ENCODE results near the gene NKX6-1.

DNA sequence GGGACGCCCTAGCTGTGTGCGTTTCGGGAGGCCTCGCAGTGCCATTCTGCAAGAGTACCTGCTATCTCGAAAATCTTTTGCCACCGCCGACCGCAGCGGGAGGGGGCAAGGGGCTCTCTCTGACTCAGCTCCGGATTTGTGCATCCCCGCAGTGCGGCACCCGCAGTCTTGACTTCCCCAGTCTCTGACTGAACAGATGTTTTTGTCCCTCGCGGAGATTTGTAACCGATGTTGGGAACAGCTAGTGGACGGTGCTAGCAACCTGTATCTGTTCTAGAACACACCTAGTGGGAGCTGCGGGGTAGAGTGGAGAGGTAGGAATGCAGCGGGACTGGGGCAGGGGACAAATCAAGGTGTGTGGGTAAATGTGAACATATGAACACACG lies 17.2 kb downstream of the NKX6-1 start:
- no peak for TF ChIP-seq TCF12 (IDR thresholded peaks at IDR 0.05)
- TF ChIP-seq, protein P1, sequence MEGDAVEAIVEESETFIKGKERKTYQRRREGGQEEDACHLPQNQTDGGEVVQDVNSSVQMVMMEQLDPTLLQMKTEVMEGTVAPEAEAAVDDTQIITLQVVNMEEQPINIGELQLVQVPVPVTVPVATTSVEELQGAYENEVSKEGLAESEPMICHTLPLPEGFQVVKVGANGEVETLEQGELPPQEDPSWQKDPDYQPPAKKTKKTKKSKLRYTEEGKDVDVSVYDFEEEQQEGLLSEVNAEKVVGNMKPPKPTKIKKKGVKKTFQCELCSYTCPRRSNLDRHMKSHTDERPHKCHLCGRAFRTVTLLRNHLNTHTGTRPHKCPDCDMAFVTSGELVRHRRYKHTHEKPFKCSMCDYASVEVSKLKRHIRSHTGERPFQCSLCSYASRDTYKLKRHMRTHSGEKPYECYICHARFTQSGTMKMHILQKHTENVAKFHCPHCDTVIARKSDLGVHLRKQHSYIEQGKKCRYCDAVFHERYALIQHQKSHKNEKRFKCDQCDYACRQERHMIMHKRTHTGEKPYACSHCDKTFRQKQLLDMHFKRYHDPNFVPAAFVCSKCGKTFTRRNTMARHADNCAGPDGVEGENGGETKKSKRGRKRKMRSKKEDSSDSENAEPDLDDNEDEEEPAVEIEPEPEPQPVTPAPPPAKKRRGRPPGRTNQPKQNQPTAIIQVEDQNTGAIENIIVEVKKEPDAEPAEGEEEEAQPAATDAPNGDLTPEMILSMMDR (IDR thresholded peaks at IDR 0.05) = no peak
- no peak for TF ChIP-seq FOSL2 (IDR thresholded peaks at IDR 0.05; ENCODE audit: borderline replicate concordance, low read depth)
- TF ChIP-seq GABPA (IDR thresholded peaks at IDR 0.05; ENCODE audit: low read depth) = no peak
- TF ChIP-seq REST (IDR thresholded peaks at IDR 0.05; ENCODE audit: low read depth, low read length) = no peak
- no peak for TF ChIP-seq NFIC (IDR thresholded peaks at IDR 0.05; ENCODE audit: borderline replicate concordance)
- TF ChIP-seq SIN3A (IDR thresholded peaks at IDR 0.05; ENCODE audit: borderline replicate concordance, low read depth, low read length) = no peak
- no peak for TF ChIP-seq MAX (IDR thresholded peaks at IDR 0.05; ENCODE audit: low read depth)
- TF ChIP-seq POLR2AphosphoS5 (IDR thresholded peaks at IDR 0.05; ENCODE audit: low read depth, low read length) = no peak
- TF ChIP-seq USF2 (IDR thresholded peaks at IDR 0.05; ENCODE audit: borderline replicate concordance, low read depth, low read length) = no peak
- TF ChIP-seq TAF1 (IDR thresholded peaks at IDR 0.05; ENCODE audit: borderline replicate concordance, low read depth, low read length) = no peak
- TF ChIP-seq USF1 (IDR thresholded peaks at IDR 0.05; ENCODE audit: borderline replicate concordance, low read depth) = no peak

All from SK-N-SH (cell line).